B cell (primary cell): ENCODE data around the gene SPACA6.

Experiments
- CTCF ChIP-seq: fragments of 200-600 bp; IDR thresholded peaks from one replicate; pipeline ENCODE4 v1.8.0; 2022; ENCODE audit warnings: antibody characterized with exemption, mild to moderate bottlenecking
- EZH2 ChIP-seq: IDR thresholded peaks from 2 replicates; pipeline ENCODE4 v1.6.1; 2012; ENCODE audit warnings: borderline replicate concordance, low read depth, mild to moderate bottlenecking, moderate library complexity, low read length; ENCODE audit not compliant: insufficient read depth, poor library complexity, severe bottlenecking

GRCh38 chr19:51719251-51719988, 26.3 kb downstream of the SPACA6 start:
- TF ChIP-seq EZH2 = no peak
- no peak for TF ChIP-seq CTCF
